GM12801 (cell line): ENCODE measurements around the gene ZNF398.

Experiments used
- TF ChIP-seq, protein P1 (sequence below): IDR thresholded peaks from one replicate; pipeline ENCODE4 v1.5.1; 2011; ENCODE audit warnings: control low read depth; ENCODE audit not compliant: insufficient read length; ENCODE audit errors: extremely low read depth

Gene ZNF398, protein sequence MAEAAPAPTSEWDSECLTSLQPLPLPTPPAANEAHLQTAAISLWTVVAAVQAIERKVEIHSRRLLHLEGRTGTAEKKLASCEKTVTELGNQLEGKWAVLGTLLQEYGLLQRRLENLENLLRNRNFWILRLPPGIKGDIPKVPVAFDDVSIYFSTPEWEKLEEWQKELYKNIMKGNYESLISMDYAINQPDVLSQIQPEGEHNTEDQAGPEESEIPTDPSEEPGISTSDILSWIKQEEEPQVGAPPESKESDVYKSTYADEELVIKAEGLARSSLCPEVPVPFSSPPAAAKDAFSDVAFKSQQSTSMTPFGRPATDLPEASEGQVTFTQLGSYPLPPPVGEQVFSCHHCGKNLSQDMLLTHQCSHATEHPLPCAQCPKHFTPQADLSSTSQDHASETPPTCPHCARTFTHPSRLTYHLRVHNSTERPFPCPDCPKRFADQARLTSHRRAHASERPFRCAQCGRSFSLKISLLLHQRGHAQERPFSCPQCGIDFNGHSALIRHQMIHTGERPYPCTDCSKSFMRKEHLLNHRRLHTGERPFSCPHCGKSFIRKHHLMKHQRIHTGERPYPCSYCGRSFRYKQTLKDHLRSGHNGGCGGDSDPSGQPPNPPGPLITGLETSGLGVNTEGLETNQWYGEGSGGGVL

DNA sequence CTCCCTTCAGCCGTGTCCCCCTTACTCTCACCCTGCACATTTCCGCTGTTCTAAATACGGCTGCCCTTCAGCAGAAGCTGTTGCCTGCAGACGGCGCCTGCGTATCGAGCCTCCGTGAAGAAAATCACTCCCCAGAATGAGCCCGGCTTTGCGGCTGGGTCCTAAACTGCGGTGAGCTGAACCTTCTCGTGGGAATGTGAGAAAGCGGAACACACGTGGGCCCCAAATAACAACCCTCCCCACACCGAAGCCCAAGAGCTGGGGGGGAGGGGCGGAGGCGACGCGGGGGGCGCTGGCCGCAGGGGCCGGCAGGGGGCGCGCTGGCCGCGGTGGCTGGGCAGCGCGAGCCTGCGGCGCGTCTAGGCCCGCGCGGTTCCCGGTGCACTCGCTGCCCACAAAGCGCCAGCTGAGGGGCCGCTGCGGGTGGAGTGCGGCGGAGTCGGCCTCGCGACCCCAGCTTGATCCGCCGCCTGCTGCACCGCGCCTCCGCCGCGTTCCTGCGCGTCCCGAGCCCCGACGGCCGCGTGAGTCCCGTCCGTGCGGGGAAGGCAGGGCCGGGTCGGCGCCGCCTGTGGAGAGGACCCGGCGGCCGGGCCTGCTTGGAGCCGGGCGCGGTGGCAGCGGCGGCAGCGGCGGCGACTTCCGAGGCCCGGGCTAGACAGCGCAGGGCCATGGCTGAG, at the start of gene ZNF398:
Gene ZNF398 (plus strand): TSS at position 382 of the 680 bp plus-strand sequence. CDS start 290 bp downstream, at position 672.
- TF ChIP-seq, protein P1, sequence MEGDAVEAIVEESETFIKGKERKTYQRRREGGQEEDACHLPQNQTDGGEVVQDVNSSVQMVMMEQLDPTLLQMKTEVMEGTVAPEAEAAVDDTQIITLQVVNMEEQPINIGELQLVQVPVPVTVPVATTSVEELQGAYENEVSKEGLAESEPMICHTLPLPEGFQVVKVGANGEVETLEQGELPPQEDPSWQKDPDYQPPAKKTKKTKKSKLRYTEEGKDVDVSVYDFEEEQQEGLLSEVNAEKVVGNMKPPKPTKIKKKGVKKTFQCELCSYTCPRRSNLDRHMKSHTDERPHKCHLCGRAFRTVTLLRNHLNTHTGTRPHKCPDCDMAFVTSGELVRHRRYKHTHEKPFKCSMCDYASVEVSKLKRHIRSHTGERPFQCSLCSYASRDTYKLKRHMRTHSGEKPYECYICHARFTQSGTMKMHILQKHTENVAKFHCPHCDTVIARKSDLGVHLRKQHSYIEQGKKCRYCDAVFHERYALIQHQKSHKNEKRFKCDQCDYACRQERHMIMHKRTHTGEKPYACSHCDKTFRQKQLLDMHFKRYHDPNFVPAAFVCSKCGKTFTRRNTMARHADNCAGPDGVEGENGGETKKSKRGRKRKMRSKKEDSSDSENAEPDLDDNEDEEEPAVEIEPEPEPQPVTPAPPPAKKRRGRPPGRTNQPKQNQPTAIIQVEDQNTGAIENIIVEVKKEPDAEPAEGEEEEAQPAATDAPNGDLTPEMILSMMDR = no peak

DNA sequence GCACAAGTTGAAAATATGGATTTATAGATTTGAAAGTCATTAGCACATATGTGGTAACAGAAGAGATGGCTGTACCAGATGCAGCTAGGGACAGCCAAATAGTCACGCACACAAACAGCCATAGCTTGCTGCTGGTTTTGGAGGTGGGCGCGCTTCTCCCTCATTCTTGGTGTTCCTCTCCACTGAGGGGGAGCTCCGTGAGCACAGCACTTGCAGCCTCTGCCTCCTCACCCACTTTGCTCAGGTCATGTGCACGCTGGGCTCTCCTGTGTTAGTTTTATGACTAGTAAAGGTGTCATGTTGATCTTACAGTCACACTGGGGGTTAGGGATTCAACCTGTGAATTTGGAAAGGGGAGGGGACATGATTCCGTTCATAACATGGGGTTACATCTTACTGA, 48.2 kb upstream of the ZNF398 start:
- TF ChIP-seq, protein P1 = no peak

DNA sequence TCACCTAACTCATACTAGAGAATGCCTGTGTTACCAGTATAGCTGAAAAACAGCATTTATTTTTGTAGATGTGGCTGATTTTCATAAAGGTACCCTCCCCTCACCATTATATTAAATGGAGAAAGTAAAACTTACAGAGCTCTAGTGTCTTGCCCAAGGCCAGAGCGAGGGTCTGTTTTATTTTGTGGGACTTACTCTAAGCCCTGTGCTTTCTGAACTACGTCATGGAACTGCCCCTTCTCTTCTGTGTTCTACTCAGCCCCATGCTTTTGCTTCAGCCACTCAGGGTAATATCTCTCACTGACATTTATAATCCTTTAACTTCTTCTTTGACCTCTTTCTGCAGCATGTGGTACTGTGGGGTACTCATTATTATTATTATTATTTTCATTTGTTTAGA, 46.4 kb upstream of the ZNF398 start:
- TF ChIP-seq, protein P1 = no peak

DNA sequence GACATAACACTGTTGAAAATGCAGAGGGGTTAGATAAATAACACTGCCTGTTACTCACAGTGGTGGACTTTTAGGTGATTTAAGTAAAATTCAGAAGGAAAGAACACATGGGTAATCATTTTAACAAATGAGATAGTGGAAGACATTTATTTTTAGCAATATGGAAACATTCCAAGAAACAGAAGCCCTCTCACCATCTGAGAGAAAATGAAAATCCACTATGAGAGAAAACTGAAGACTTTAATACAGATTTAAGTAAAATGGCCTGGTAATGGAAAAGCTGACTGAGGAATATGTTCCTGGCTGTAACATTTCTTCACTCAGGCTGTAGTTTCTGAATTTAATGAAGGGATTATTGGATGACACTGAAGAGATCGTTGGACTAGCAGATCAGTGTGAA, 44.6 kb upstream of the ZNF398 start:
- TF ChIP-seq, protein P1 = no peak

DNA sequence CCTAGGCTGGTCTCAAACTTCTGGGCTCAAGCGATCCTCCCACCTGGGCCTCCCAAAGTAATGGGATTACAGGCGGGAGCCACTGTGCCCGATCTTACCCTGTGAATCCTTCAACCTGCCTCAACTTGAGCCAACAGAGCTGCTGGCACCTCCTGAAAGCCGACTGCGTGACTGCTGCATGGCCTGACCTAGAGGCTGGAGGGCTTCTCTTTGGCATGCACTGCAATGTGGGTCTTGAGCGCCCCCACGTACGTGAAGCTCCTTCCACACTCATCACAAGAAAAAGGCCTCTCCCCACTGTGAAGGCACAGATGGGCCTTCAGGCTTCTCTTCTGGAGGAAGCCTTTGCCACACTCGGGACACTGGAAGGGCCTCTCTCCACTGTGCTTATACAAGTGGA, 43.8 kb upstream of the ZNF398 start:
- TF ChIP-seq, protein P1 = no peak

DNA sequence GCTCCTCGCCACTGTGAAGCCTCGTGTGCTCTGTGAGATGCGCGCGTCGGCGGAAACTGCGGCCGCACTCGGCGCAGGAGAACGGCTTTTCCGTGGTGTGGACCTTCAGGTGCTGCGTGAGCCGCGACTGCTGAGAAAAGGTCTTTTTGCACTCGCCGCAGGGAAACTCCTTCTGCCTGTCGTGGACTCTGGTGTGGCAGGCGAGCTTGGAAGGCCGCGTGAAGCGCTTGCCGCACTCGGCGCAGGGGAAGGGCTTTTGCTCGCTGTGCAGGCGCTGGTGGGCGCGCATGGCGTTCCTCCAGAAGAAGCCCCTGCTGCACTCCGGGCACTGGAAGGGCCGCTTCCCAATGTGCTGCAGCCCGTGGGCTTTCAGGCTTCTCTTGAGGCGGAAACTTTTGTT, 43.0 kb upstream of the ZNF398 start:
- TF ChIP-seq, protein P1 = no peak

DNA sequence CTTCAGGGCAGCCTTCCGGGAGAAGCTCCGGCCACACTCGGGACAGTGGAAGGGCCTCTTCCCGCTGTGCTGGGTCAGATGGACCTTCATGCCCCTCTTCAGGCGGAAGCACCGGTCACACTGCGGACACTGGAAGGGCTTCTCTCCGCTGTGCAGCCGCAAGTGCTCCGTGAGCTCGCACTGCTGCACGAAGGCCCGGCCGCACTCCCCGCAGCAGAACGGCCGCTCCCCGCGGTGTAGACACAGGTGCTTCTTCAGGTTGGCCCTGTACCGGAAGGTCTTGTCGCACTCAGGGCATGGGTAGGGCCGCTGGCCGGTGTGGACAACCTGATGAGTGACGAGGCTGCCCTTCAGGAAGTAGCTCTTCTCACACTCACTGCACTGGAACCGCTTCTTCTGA, 42.5 kb upstream of the ZNF398 start:
- TF ChIP-seq, protein P1 = no peak
